GM18498 (cell line): ENCODE measurements around the gene UPK3B.
"Not testable (repeated sequence)": the region's sequence is repeated elsewhere in the genome, so short reads cannot be mapped to it uniquely, and the experiment has no call there.

ENCODE experiments used
- ATAC-seq: cut with Tn5 transposase; IDR thresholded peaks from one replicate; pipeline ENCODE4 v1.9.1; 2021; ENCODE audit warnings: mild to moderate bottlenecking, moderate library complexity; ENCODE audit not compliant: unreplicated experiment

The UPK3B gene

GRCh38 chr7:76509931-76510877, at the start of gene UPK3B:
UPK3B (plus strand) TSS chr7:76510552; CDS start chr7:76510653, 101 bp downstream.
- no peak for ATAC-seq

- ATAC-seq, result not testable (repeated sequence)
These were observed 49.6 kb upstream of the UPK3B start for GRCh38 chr7:76460767-76461166.

- ATAC-seq, result peak; percentile 97
These were observed 48.8 kb upstream of the UPK3B start, which contains the start of gene DTX2 for GRCh38 chr7:76461464-76462101. DTX2 (plus strand) TSS chr7:76461709; CDS start chr7:76480510, 18,801 bp downstream.

DNA sequence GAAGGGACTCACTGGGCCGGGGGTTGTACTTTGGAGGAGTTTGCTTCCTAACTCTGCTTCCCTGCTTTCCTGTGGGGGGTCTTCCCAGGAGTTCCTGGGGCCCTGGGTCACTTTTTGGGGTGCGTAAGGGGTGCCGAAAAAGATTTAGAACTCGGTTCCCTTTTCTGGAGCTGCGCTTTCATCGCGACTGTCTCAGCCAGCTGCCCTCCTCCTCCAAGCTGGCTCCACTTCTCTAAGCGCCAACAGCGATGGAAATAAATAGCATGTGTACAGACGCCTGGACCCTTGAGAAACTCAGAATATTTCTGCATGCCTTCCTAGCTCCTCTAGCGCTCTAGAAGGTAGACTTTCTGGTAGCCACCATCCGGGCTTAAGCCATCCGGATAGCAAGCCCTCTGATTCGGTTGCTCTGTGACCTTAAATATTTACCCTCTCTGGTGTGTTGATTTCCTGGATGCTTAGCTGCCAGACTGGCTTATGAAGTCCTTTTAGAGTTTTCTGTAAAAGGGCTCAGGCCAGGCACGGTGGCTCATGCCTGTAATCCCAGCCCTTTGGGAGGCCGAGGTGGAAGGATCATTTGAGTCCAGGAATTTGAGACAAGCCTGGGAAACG, 48.0 kb upstream of the UPK3B start:
- peak; percentile 17 for ATAC-seq

- ATAC-seq, result not testable (repeated sequence)
These were observed 45.4 kb upstream of the UPK3B start for GRCh38 chr7:76464959-76465358.

GRCh38 chr7:76465950-76466349, 44.4 kb upstream of the UPK3B start:
- ATAC-seq, result not testable (repeated sequence)

DNA sequence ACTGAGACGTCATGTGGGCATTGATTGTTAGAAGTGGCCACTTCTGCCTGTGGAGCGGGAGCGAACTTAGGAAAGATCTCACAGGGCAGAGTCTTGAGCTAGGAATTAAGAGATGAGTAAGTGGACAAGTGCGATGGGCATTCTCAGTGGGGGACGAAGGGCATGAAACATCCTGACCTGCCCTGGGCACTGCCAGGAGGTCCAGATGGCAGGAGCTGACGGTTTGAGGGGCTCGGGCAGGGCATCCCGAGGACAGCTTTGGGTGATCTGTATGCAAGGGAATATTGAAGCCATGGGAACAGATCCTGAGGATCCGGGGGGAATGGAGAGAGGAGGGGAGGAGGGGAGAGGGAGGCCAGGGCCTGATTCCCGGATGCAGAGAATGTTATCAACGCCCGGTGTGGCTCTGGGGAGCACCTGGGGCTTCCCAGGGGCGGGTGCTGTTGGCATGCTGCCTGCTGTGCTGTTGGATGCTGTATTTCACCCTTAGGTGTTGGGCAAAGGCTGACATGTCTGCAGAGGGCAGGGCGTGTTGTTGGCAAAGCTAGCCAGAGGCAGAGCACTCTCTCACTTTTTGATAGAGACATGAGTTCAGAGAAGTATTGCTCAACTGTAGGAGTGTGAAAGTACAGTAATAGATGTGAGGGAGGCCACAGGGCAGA, 42.5 kb upstream of the UPK3B start:
- peak; percentile 44 for ATAC-seq

DNA sequence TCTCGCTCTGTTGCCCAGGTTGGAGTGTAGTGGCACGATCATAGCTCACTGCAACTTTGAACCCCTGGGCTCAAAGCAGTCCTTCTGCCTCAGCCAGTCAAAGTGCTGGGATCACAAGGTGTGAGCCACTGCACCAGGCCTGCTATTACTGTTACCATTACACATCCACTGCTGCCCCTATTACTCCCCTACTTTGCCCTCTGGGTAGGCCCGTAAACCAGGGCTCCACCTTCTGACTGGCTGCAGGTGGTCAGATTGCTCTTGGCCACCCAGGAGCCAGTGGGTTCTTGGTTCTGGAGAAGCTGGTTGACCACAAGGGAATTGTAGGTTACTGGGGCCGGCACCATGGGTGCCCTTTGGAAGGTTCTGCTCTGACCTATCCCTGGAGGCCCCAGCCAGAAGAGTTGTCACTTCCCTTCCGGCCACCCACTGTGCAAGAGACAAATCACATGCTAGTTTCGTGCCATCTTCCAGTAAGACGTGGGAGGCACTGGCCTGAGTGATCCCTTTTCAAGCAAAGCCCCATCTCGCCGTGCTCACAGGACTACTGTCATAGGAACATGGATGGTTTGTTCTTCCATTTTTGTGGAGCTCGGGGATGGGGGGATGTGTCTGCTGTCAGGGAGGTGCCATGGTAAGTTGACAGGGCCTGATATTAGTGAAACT, 38.7 kb upstream of the UPK3B start:
- not testable (repeated sequence) for ATAC-seq

DNA sequence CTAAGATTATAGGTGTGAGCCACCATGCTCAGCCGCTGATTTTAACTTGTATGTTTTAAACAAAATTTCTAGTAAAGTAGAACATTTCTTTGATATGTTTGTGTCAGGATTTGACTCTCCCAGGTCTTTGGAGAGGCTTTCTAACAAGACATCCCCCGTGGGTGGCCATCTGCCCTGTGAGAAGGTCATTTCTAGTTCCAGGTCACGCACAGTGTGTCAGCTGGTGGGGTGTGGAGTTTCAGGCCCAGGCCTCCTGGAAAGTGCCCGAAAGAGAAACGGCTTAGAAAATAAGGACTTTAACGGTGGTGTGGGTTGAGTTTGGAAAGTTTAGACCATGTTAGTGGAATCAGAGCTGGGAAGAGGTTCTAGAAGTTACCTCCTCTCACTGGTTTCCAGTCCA, 37.3 kb upstream of the UPK3B start:
- not testable (repeated sequence) for ATAC-seq

DNA sequence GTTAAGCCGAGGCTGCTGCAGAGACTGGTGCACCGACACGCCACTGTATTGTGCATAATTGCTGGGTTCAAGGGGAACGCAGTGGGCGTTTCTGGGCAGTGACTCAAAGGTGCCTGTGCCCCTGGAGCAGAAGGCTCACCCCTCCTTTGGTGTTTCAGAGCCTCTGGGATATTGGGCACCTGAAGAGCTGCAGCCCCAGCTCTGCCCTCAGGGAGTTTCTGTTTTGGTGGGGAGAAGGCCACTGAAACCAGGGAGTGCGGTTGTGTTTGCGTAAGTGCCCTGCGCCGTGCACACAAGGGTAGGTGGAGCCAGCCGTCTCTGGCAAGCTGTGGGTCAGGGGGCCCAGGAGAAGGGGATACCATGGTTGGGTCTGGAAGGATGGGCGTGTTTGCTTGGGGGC, 34.1 kb upstream of the UPK3B start:
- ATAC-seq, result not testable (repeated sequence)

DNA sequence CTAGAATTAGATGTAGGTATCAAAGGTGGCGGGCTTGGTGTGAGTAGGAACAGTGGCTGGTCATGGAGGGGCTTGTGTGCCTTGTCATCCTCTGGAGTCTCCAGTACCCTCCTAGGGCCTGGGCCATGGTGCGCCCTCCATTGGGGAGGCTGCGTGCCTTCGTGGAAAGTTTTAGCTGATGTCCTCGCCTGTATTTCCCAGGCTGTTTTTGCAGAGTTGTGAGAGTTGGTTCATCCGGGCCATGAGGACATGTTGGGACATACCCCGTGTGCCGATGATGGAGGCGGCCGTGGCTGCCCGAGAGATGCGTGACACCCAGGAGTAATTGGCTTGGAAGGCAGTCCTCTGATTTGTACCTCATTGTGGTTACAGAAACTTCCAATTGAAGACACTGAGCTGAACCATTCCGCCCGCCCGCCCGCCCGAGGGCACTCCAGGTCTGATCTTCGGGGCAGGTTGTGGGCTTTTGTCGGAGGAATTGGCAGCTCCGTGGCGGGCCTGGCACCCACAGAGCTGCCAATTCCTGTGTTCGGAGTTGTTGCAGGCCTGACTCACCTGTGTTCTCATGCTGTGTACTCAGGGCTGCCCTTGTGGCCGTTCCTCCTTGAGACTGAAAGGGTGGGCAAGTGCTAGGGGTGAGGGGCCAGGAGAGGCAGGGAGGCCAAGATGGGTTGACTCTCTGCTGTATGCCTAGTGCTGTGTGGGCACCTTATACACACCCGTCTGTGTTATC, 33.4 kb upstream of the UPK3B start:
- ATAC-seq, result not testable (repeated sequence)

- not testable (repeated sequence) for ATAC-seq
These were observed 30.7 kb upstream of the UPK3B start for GRCh38 chr7:76479628-76480027.

- ATAC-seq, result not testable (repeated sequence)
These were observed 29.7 kb upstream of the UPK3B start for GRCh38 chr7:76480403-76481253.

DNA sequence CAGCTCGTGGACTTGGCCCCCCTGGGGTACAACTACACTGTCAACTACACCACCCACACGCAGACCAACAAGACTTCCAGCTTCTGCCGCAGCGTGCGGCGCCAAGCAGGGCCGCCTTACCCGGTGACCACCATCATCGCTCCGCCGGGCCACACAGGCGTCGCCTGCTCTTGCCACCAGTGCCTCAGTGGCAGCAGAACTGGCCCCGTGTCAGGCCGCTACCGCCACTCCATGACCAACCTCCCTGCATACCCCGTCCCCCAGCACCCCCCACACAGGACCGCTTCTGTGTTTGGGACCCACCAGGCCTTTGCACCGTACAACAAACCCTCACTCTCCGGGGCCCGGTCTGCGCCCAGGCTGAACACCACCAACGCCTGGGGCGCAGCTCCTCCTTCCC, 27.7 kb upstream of the UPK3B start:
- not testable (repeated sequence) for ATAC-seq

- not testable (repeated sequence) for ATAC-seq
These were observed 27.3 kb upstream of the UPK3B start for GRCh38 chr7:76483081-76483480.

- ATAC-seq, result not testable (repeated sequence)
These were observed 25.9 kb upstream of the UPK3B start for GRCh38 chr7:76484456-76484855.

DNA sequence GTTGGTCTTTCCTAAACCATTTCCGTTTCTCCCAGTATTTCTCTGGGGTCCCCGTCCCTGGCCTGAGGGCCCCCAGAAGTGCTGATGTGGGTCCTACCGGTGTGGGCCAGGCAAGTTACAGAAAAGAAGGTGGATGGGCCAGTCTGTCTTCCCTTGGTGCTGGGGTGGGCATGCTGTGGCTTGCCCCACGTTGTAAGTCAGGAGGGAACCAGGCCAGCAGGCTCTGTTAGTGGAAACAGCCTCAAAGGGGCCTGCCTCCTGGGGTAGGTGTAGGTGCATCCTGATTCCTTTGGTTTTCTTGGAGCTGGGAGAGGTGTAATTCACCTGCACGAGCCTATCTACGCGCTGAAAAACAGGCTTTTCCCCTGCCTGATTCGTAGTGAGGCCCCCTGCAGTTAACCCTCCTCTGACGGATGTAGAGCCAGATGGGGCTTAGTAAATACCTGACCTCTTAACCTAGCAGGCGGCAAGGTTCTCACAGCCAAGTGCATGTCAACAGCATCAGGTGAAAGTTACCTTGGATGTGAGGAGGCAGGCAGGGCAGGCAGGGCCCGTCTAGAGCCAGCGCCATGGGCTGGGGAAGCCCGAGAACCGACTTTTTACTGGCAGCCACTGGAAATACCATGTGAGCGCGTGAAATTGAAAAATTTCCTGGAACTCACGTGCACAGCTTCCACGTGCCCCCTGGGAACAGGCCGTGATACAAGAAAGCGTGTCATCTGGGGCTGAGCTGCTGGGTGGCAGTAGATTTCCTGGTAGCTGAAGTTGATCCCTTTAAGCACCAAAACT, 24.3 kb upstream of the UPK3B start:
- peak; percentile 16 for ATAC-seq

DNA sequence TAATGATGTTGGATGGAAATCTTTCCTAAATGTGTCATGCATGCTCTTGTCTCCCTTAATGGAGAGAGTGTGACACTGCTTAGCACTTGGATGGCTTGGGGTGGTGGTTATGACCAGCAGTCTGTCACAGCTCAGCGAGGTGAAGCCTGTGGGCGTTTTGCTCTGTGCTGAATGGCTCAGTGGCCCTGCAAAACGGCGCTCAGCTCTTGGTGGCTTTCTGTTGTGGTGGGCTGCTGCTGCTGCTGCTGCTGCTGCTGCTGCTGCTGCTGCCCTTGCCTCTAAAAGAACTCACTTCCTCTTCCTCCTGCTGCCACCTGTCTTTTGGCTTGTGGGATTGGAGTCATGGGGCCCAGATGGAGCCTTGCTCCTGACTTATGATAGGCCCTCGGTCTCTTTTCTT, 23.7 kb upstream of the UPK3B start:
- peak; percentile 99 for ATAC-seq
